IMR-90 (cell line): ENCODE data around the gene KLHL28. TPM values are rescaled to one million over a fixed set of nuclear protein-coding genes. Genes with fewer than 3 reads are reported as not detected.

Experiments used
- ATAC-seq: fragments of 200-7000 bp; cut with Tn5 transposase; 2 replicates; pipeline ENCODE4 v1.9.1; 2020; ENCODE audit warnings: low read depth, mild to moderate bottlenecking, moderate library complexity
- BruUV-seq: library from RNA; stranded (reverse); fragments of 400-500 nt; replicated peaks from 2 replicates; lab custom pipeline; 2021; lab: Mats Ljungman, UMichigan
- CTCF ChIA-PET: fragments of 300-600 bp; formaldehyde crosslinking; extraction: SDS; loops from one replicate; lab custom pipeline; 2021; ENCODE audit warnings: antibody characterized with exemption; lab: Yijun Ruan, JAX
- POLR2A ChIA-PET: fragments of 300-600 bp; sonication (Branson Sonifier 250); formaldehyde crosslinking; loops from one replicate; lab custom pipeline; 2022; ENCODE audit warnings: antibody characterized with exemption; ENCODE audit not compliant: unreplicated experiment; lab: Charles Lee
- DNase-seq: peaks from one replicate; pipeline ENCODE4 v3.0.0; 2013
- H2AFZ ChIP-seq: replicated peaks from 2 replicates; pipeline ENCODE3; 2013; ENCODE audit warnings: low read length, mild to moderate bottlenecking; ENCODE audit not compliant: poor library complexity
- H2AK5ac ChIP-seq: 2 replicates; pipeline ENCODE4 v1.6.1; 2013; ENCODE audit warnings: low read depth, low read length, inconsistent platforms
- H2AK9ac ChIP-seq: replicated peaks from 2 replicates; pipeline ENCODE3; 2013; ENCODE audit warnings: mild to moderate bottlenecking, low read depth, low read length, moderate library complexity; ENCODE audit not compliant: poor library complexity
- H2BK120ac ChIP-seq: 2 replicates; pipeline ENCODE4 v1.6.1; 2013; ENCODE audit warnings: low read depth, low read length, inconsistent platforms
- H2BK15ac ChIP-seq: 3 replicates; pipeline ENCODE4 v1.6.1; 2013; ENCODE audit warnings: low read depth, low read length, inconsistent platforms
- H2BK20ac ChIP-seq: 2 replicates; pipeline ENCODE4 v1.6.1; 2013; ENCODE audit warnings: low read depth, mild to moderate bottlenecking, inconsistent platforms, low read length, moderate library complexity
- H2BK5ac ChIP-seq: 2 replicates; pipeline ENCODE4 v1.6.1; 2013; ENCODE audit warnings: mild to moderate bottlenecking, low read depth, low read length, inconsistent platforms; ENCODE audit not compliant: poor library complexity, severe bottlenecking
- H3K14ac ChIP-seq: replicated peaks from 2 replicates; pipeline ENCODE4 v1.6.1; 2013; ENCODE audit warnings: low read depth, low read length, inconsistent platforms
- H3K18ac ChIP-seq: 2 replicates; pipeline ENCODE4 v1.6.1; 2013; ENCODE audit warnings: low read depth, low read length, control low read depth
- H3K23ac ChIP-seq: 2 replicates; pipeline ENCODE4 v1.6.1; 2013; ENCODE audit warnings: low read depth, low read length, inconsistent platforms
- H3K27ac ChIP-seq: 2 replicates; pipeline ENCODE4 v1.5.1; 2013; ENCODE audit warnings: mild to moderate bottlenecking, control low read depth, low read length; ENCODE audit not compliant: insufficient read depth
- H3K27me3 ChIP-seq: 2 replicates; pipeline ENCODE4 v1.6.1; 2013; ENCODE audit warnings: low read length; ENCODE audit not compliant: control insufficient read depth, insufficient read depth
- H3K36me3 ChIP-seq: 2 replicates; pipeline ENCODE4 v1.6.1; 2013; ENCODE audit warnings: low read length, mixed read lengths; ENCODE audit not compliant: control insufficient read depth, insufficient read depth
- H3K4ac ChIP-seq: 2 replicates; pipeline ENCODE4 v1.6.1; 2013; ENCODE audit warnings: low read depth, low read length, inconsistent platforms
- H3K4me1 ChIP-seq: 2 replicates; pipeline ENCODE4 v1.6.1; 2013; ENCODE audit warnings: low read length, mixed read lengths; ENCODE audit not compliant: control insufficient read depth, insufficient read depth
- H3K4me2 ChIP-seq: 2 replicates; pipeline ENCODE4 v1.6.1; 2013; ENCODE audit warnings: low read depth, mild to moderate bottlenecking, control low read depth, low read length, moderate library complexity
- H3K4me3 ChIP-seq: 2 replicates; pipeline ENCODE4 v1.5.1; 2013; ENCODE audit warnings: low read depth, mild to moderate bottlenecking, control low read depth, low read length, moderate library complexity; ENCODE audit not compliant: insufficient read depth
- H3K56ac ChIP-seq: 2 replicates; pipeline ENCODE4 v1.6.1; 2013; ENCODE audit warnings: low read length, inconsistent platforms; ENCODE audit not compliant: insufficient read depth; ENCODE audit errors: extremely low read depth
- H3K79me1 ChIP-seq, 2 experiments: 2 replicates each; pipeline ENCODE4 v1.6.1; 2013; ENCODE audit warnings: low read length in 2 of 2, inconsistent platforms in 1 of 2, low read depth in 1 of 2
- H3K9ac ChIP-seq: 2 replicates; pipeline ENCODE4 v1.6.1; 2013; ENCODE audit warnings: low read depth, low read length, control low read depth
- H3K9me1 ChIP-seq: 2 replicates; pipeline ENCODE4 v1.6.1; 2013; ENCODE audit warnings: low read length, inconsistent platforms; ENCODE audit not compliant: insufficient read depth
- H3K9me3 ChIP-seq: 2 replicates; pipeline ENCODE4 v1.6.1; 2013; ENCODE audit warnings: low read length; ENCODE audit not compliant: control insufficient read depth, insufficient read depth
- H4K20me1 ChIP-seq: 2 replicates; pipeline ENCODE4 v1.6.1; 2013; ENCODE audit warnings: low read length, inconsistent platforms; ENCODE audit not compliant: insufficient read depth
- H4K5ac ChIP-seq: 2 replicates; pipeline ENCODE4 v1.6.1; 2013; ENCODE audit warnings: mild to moderate bottlenecking, low read depth, low read length, control low read depth
- H4K8ac ChIP-seq, 2 experiments: 2 replicates each; pipeline ENCODE4 v1.6.1; 2013; ENCODE audit warnings: low read depth in 2 of 2, low read length in 2 of 2, control low read depth in 1 of 2, inconsistent platforms in 1 of 2
- H4K91ac ChIP-seq: 2 replicates; pipeline ENCODE4 v1.6.1; 2013; ENCODE audit warnings: low read depth, low read length, inconsistent platforms; ENCODE audit not compliant: insufficient read depth
- CEBPB ChIP-seq: IDR thresholded peaks from 2 replicates; pipeline ENCODE4 v1.6.1; 2012; ENCODE audit warnings: low read depth, low read length, improper control_type of control experiment
- CHD1 ChIP-seq: IDR thresholded peaks from 2 replicates; pipeline ENCODE4 v1.6.1; 2012; ENCODE audit warnings: low read depth, low read length, improper control_type of control experiment
- CTCF ChIP-seq: conservative IDR thresholded peaks from 2 replicates; pipeline ENCODE4 v1.5.1; 2012; ENCODE audit warnings: mild to moderate bottlenecking, low read depth, low read length, improper control_type of control experiment
- ELK1 ChIP-seq: fragments of 150-350 bp; IDR thresholded peaks from 2 replicates; pipeline ENCODE4 v1.6.1; 2016; ENCODE audit warnings: low read depth, mild to moderate bottlenecking, low read length, moderate library complexity, borderline replicate concordance
- MAFK ChIP-seq: IDR thresholded peaks from 2 replicates; pipeline ENCODE4 v1.6.1; 2012; ENCODE audit warnings: low read depth, low read length, improper control_type of control experiment
- MAZ ChIP-seq: IDR thresholded peaks from 2 replicates; pipeline ENCODE4 v1.6.1; 2012; ENCODE audit warnings: low read depth, mild to moderate bottlenecking, low read length, improper control_type of control experiment, moderate library complexity, borderline replicate concordance
- MXI1 ChIP-seq: IDR thresholded peaks from 2 replicates; pipeline ENCODE4 v1.6.1; 2012; ENCODE audit warnings: low read depth, mild to moderate bottlenecking, low read length, moderate library complexity, borderline replicate concordance
- NFE2L2 ChIP-seq: fragments of 150-350 bp; IDR thresholded peaks from 2 replicates; pipeline ENCODE4 v1.6.1; 2016; ENCODE audit warnings: low read depth, mild to moderate bottlenecking, low read length
- POLR2A ChIP-seq: IDR thresholded peaks from 2 replicates; pipeline ENCODE4 v1.6.1; 2012; ENCODE audit warnings: mild to moderate bottlenecking, low read depth, low read length
- RAD21 ChIP-seq: IDR thresholded peaks from 2 replicates; pipeline ENCODE4 v1.6.1; 2012; ENCODE audit warnings: low read length, improper control_type of control experiment
- RCOR1 ChIP-seq: IDR thresholded peaks from 2 replicates; pipeline ENCODE4 v1.6.1; 2012; ENCODE audit warnings: mild to moderate bottlenecking, low read length, improper control_type of control experiment; ENCODE audit not compliant: insufficient replicate concordance
- RFX5 ChIP-seq: IDR thresholded peaks from 2 replicates; pipeline ENCODE4 v1.8.0; 2012; ENCODE audit warnings: low read depth, mild to moderate bottlenecking, low read length, moderate library complexity
- SMC3 ChIP-seq: fragments of 150-350 bp; IDR thresholded peaks from 2 replicates; pipeline ENCODE4 v1.6.1; 2016; ENCODE audit warnings: low read depth, mild to moderate bottlenecking, antibody characterized with exemption, low read length, moderate library complexity
- dilution Hi-C: fragments of 300-500 bp; cut with HindIII; formaldehyde crosslinking; loops from one replicate; pipeline ENCODE4 v1.14.3; 2018; ENCODE audit warnings: low sequenced_read_pairs; ENCODE audit not compliant: unreplicated experiment
- in situ Hi-C: fragments of 300-500 bp; cut with MboI; formaldehyde crosslinking; loops from 3 replicates; pipeline ENCODE4 v1.14.3; 2019; ENCODE audit warnings: low sequenced_read_pairs, inconsistent platforms, mixed read lengths
- intact Hi-C: fragments of 100-400 bp; cut with micrococcal nuclease; formaldehyde crosslinking; loops from 2 replicates; pipeline ENCODE4 v1.10.0; 2022
- polyA plus RNA-seq, 3 experiments: library from polyadenylated mRNA; depleted of rRNA; stranded (reverse); fragments of >200 nt; gene quantifications; 2 replicates each; pipeline ENCODE4 v1.2.3, GENCODE V29; 2012; ENCODE audit warnings: low replicate concordance in 1 of 3
- total RNA-seq: library from RNA; depleted of rRNA; stranded (reverse); fragments of >200 nt; gene quantifications from 2 replicates; pipeline ENCODE4 v1.2.3, GENCODE V29; 2012
- TF ChIP-seq, protein P1 (sequence below): fragments of 150-350 bp; IDR thresholded peaks from 2 replicates; pipeline ENCODE4 v1.6.1; 2017; ENCODE audit warnings: mild to moderate bottlenecking, antibody characterized with exemption, low read length, low read depth

Gene KLHL28
- total and polyA plus RNA-seq, 2 of the 4 experiments (the other 2 are of a cell fraction): 2.9 to 7.7 TPM

DNA sequence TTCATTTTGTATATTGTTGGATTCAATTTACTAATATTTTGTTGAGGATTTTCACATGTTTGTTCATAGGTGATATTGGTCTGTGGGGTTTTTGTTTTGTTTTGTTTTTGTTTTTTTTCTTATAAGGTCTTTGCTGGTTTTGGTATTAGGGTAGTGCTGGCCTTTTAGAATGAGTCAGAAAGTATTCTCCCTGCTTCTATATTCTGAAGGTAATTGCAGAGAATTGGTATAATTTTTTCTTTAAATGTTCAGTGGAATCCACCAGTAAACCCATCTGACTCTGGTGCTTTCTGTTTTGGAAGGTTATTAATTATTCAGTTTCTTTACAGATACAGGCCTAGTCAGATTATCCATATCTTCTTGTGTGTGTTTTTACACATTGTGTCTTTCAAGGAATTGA, 9.2 kb upstream of the KLHL28 start:
- Histone ChIP-seq H3K18ac (no peak overlapping the region), H3K27me3 (no peaks in the 10 kb centered on the region), H2BK20ac (no peak overlapping the region), H3K4me1 (peaks cover 3% of the 10 kb centered on the region; the same call in 1 of the 2 replicates), H2AFZ (no peak overlapping the region), H3K4me2 (no peak overlapping the region), H3K56ac (no peak overlapping the region), H3K9me3 (no peaks in the 10 kb centered on the region), H3K4ac (no peak overlapping the region), H3K23ac (no peak overlapping the region), H3K14ac (no peak overlapping the region), H2AK5ac (no peak overlapping the region), H3K79me1 (peaks cover 4 to 25% of the 10 kb centered on the region in 2 experiments; a peak in 3 of 4 replicates), H3K36me3 (no peaks in the 10 kb centered on the region), H2BK120ac (no peak overlapping the region), H3K27ac (no peak overlapping the region), H2BK15ac (no peak overlapping the region), H4K91ac (no peak overlapping the region), H3K4me3 (no peak overlapping the region), H3K9me1 (no peaks in the 10 kb centered on the region), H4K8ac (no peak overlapping the region), H3K9ac (no peak overlapping the region), H2AK9ac (no peak overlapping the region), H4K20me1 (peaks cover 6% of the 10 kb centered on the region; the same call in 1 of the 2 replicates), H2BK5ac (no peak overlapping the region), H4K5ac (no peak overlapping the region)
- in situ Hi-C loops: no loop called here
- no TSS peak for BruUV-seq
- TF ChIP-seq ELK1 (no peak), CHD1 (no peak), MAFK (no peak), MAZ (no peak), CTCF (no peak), MXI1 (no peak), RCOR1 (no peak), CEBPB (no peak), NFE2L2 (no peak), SMC3 (no peak), RFX5 (no peak), POLR2A (no peak), RAD21 (no peak)
- TF ChIP-seq, protein P1, sequence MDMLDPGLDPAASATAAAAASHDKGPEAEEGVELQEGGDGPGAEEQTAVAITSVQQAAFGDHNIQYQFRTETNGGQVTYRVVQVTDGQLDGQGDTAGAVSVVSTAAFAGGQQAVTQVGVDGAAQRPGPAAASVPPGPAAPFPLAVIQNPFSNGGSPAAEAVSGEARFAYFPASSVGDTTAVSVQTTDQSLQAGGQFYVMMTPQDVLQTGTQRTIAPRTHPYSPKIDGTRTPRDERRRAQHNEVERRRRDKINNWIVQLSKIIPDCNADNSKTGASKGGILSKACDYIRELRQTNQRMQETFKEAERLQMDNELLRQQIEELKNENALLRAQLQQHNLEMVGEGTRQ: no peak
- POLR2A ChIA-PET: no interaction called here
- dilution Hi-C loops: no loop called here
- intact Hi-C loops: loop anchor here (5.0 kb wide), 1 partner anchor 36 kb away; no protein-coding TSS in a partner anchor
- DNase-seq (no peak), ATAC-seq (no peak)
- CTCF ChIA-PET: no interaction called here
